GM18870 (cell line): ENCODE measurements around the gene AGFG1.

Experiments
- ATAC-seq: cut with Tn5 transposase; IDR thresholded peaks from one replicate; pipeline ENCODE4 v1.9.1; 2021; ENCODE audit warnings: moderate library complexity; ENCODE audit not compliant: unreplicated experiment

The AGFG1 gene

GRCh38 chr2:227606476-227606875 is 134.5 kb downstream of the AGFG1 start:
- ATAC-seq: no peak

- ATAC-seq: no peak
Measured at GRCh38 chr2:227607941-227608340, 136.0 kb downstream of the AGFG1 start.

- ATAC-seq: peak; percentile 53
Measured at GRCh38 chr2:227608561-227609338, 136.8 kb downstream of the AGFG1 start.

GRCh38 chr2:227610123-227610522 is 138.2 kb downstream of the AGFG1 start:
- ATAC-seq: peak; percentile 43
